HepG2 (cell line): Measurements from ENCODE around the gene AUTS2. TPM values are rescaled to one million over a fixed set of nuclear protein-coding genes. Genes with fewer than 3 reads are reported as not detected.

ENCODE experiments used
- ATAC-seq: fragments of 200-7000 bp; cut with Tn5 transposase; 3 replicates; pipeline ENCODE4 v1.9.1; 2020; ENCODE audit warnings: mild to moderate bottlenecking, moderate library complexity
- BruUV-seq: library from RNA; stranded (reverse); fragments of 400-500 nt; replicated peaks from 2 replicates; lab custom pipeline; 2021; lab: Mats Ljungman, UMichigan
- CTCF ChIA-PET: fragments of 300-600 bp; formaldehyde crosslinking; extraction: SDS; loops from one replicate; lab custom pipeline; 2021; ENCODE audit warnings: low total read pairs, inconsistent platforms, low intra/inter-chr PET ratio; lab: Yijun Ruan, JAX
- POLR2A ChIA-PET: fragments of 350-600 bp; sonication (Branson Sonifier 250); formaldehyde crosslinking; loops from one replicate; lab custom pipeline; 2020; ENCODE audit warnings: antibody characterized with exemption, inconsistent platforms; lab: Yijun Ruan, JAX
- DNase-seq: peaks from one replicate; pipeline ENCODE4 v3.0.0-alpha.2; 2015; ENCODE audit warnings: low spot score
- FAIRE-seq: peaks from 3 replicates; lab custom pipeline; 2011; peaks lifted over from hg19 to GRCh38; lab: Jason Lieb, UNC
- H2AFZ ChIP-seq: one replicate; pipeline ENCODE4 v1.6.1; 2011; ENCODE audit warnings: low read length, inconsistent platforms
- H3K27ac ChIP-seq: fragments of 300-600 bp; 3 replicates; pipeline ENCODE4 v1.8.0; 2011; ENCODE audit warnings: mixed run types, mild to moderate bottlenecking, mixed read lengths, low read length, inconsistent platforms; ENCODE audit not compliant: insufficient read depth; ENCODE audit errors: extremely low read length
- H3K27me3 ChIP-seq, 2 experiments: fragments of 200-600 bp in 1 of 2; 2 replicates in 1 of 2; 3 replicates in 1 of 2; pipeline versions ENCODE4 v1.6.0 to v1.8.0; 2011; ENCODE audit warnings: low read length in 2 of 2, mild to moderate bottlenecking in 2 of 2, moderate library complexity in 2 of 2, inconsistent platforms in 1 of 2; ENCODE audit not compliant: insufficient read depth in 2 of 2, control insufficient read depth in 1 of 2
- H3K36me3 ChIP-seq, 2 experiments: fragments of 200-600 bp in 1 of 2; replicated peaks in 1 of 2; 2 replicates in 1 of 2; 3 replicates in 1 of 2; pipeline versions ENCODE4 v1.5.1 to v1.8.0; 2011; ENCODE audit warnings: low read length in 2 of 2, inconsistent platforms in 1 of 2; ENCODE audit not compliant: insufficient read depth in 2 of 2, control insufficient read depth in 1 of 2
- H3K4me1 ChIP-seq: 2 replicates; pipeline ENCODE4 v1.5.1; 2012; ENCODE audit warnings: low read length, inconsistent platforms; ENCODE audit not compliant: insufficient read depth
- H3K4me2 ChIP-seq: 2 replicates; pipeline ENCODE4 v1.6.0; 2011; ENCODE audit warnings: low read depth, low read length, inconsistent platforms
- H3K4me3 ChIP-seq, 3 experiments: fragments of 200-600 bp in 1 of 3; sonication (generic), shearing (Covaris generic) in 1 of 3; replicated peaks in 1 of 3; 2 replicates each; pipeline ENCODE4 v1.5.1; 2011 to 2016; ENCODE audit warnings: low read length in 3 of 3, inconsistent platforms in 2 of 3, low read depth in 2 of 3, mild to moderate bottlenecking in 2 of 3, control low read depth in 1 of 3, mixed read lengths in 1 of 3; ENCODE audit not compliant: insufficient read depth in 1 of 3
- H3K79me2 ChIP-seq: one replicate; pipeline ENCODE4 v1.6.1; 2011; ENCODE audit warnings: low read length, inconsistent platforms; ENCODE audit not compliant: insufficient read depth
- H3K9ac ChIP-seq: 2 replicates; pipeline ENCODE4 v1.6.0; 2011; ENCODE audit warnings: mild to moderate bottlenecking, low read depth, low read length, inconsistent platforms; ENCODE audit not compliant: insufficient read depth
- H3K9me3 ChIP-seq: 2 replicates; pipeline ENCODE4 v1.5.1; 2012; ENCODE audit warnings: mild to moderate bottlenecking, low read length
- H4K20me1 ChIP-seq: 2 replicates; pipeline ENCODE4 v1.6.0; 2011; ENCODE audit warnings: inconsistent platforms, mild to moderate bottlenecking, low read length, moderate library complexity; ENCODE audit not compliant: insufficient read depth
- CENPBD1 ChIP-seq: sonication (generic); formaldehyde crosslinking; IDR thresholded peaks from 2 replicates; pipeline ENCODE4 v1.8.0; 2022; ENCODE audit warnings: missing genetic modification reagents, low read depth, mild to moderate bottlenecking, borderline replicate concordance
- EZH2 ChIP-seq: conservative IDR thresholded peaks from 2 replicates; pipeline ENCODE4 v1.6.1; 2012; ENCODE audit warnings: mild to moderate bottlenecking, low read depth, low read length, moderate library complexity
- GLMP ChIP-seq: sonication (generic); formaldehyde crosslinking; IDR thresholded peaks from 2 replicates; pipeline ENCODE4 v1.9.0; 2021; ENCODE audit warnings: missing genetic modification reagents, mild to moderate bottlenecking, borderline replicate concordance
- NCOA1 ChIP-seq: sonication (generic); formaldehyde crosslinking; IDR thresholded peaks from 2 replicates; pipeline ENCODE4 v1.9.0; 2021; ENCODE audit warnings: missing genetic modification reagents
- PHF5A ChIP-seq: IDR thresholded peaks from one replicate; pipeline ENCODE4 v1.6.1; 2018; ENCODE audit warnings: low read depth, missing genetic modification reagents; ENCODE audit not compliant: unreplicated experiment
- RNF2 ChIP-seq: fragments of 450-650 bp; conservative IDR thresholded peaks from 2 replicates; pipeline ENCODE4 v1.6.1; 2016; ENCODE audit warnings: low read depth
- SOX6 ChIP-seq, 2 experiments: fragments of 450-650 bp in 1 of 2; sonication (generic) in 1 of 2; formaldehyde crosslinking in 1 of 2; IDR thresholded peaks; 2 replicates each; pipeline versions ENCODE4 v1.4.0 to v1.6.1; 2017 to 2020; ENCODE audit warnings: antibody characterized with exemption in 1 of 2, mild to moderate bottlenecking in 1 of 2, missing genetic modification reagents in 1 of 2
- ZBTB21 ChIP-seq: sonication (generic); formaldehyde crosslinking; IDR thresholded peaks from 2 replicates; pipeline ENCODE4 v1.4.0; 2020; ENCODE audit warnings: missing genetic modification reagents
- ZNF281 ChIP-seq: sonication (generic); formaldehyde crosslinking; IDR thresholded peaks from 2 replicates; pipeline ENCODE4 v1.4.0; 2020; ENCODE audit warnings: missing genetic modification reagents, borderline replicate concordance
- ZNF407 ChIP-seq: sonication (generic); formaldehyde crosslinking; IDR thresholded peaks from one replicate; pipeline ENCODE4 v1.5.1; 2020; ENCODE audit warnings: mild to moderate bottlenecking, missing genetic modification reagents; ENCODE audit errors: not compliant biosample characterization
- ZNF432 ChIP-seq: sonication (generic); formaldehyde crosslinking; IDR thresholded peaks from 2 replicates; pipeline ENCODE4 v1.5.0; 2020; ENCODE audit warnings: missing genetic modification reagents, mild to moderate bottlenecking, borderline replicate concordance
- ZNF616 ChIP-seq: sonication (generic); formaldehyde crosslinking; IDR thresholded peaks from 2 replicates; pipeline ENCODE4 v1.5.0; 2020; ENCODE audit warnings: low read depth, mild to moderate bottlenecking, missing genetic modification reagents
- in situ Hi-C: cut with HindIII; loops from 2 replicates; pipeline ENCODE4 v1.10.0; 2017; ENCODE audit warnings: low pct_unique_long_range_greater_than_20kb; ENCODE audit not compliant: extremely low pct_ligation_motif_present
- intact Hi-C: fragments of 100-400 bp; cut with micrococcal nuclease; formaldehyde crosslinking; loops from one replicate; pipeline ENCODE4 v1.10.0; 2022; ENCODE audit not compliant: unreplicated experiment
- polyA plus RNA-seq, 8 experiments: library from polyadenylated mRNA; depleted of rRNA in 3 of 8; stranded (reverse) in 7 of 8; unstranded in 1 of 8; fragments of >200 nt; fragmentation: Illumina TruSeq in 4 of 8; extraction: Trizol in 4 of 8; gene quantifications; 2 replicates each; pipeline versions ENCODE4 v1.2.1 to v1.2.3, GENCODE V29; 2011 to 2016; ENCODE audit warnings: low read depth in 4 of 8, missing spikeins in 1 of 8, mixed read lengths in 1 of 8; ENCODE audit not compliant: insufficient read depth in 1 of 8
- total RNA-seq, 5 experiments: library from RNA; depleted of rRNA; stranded (reverse); fragments of >200 nt; fragmentation: Illumina TruSeq; extraction: Trizol; gene quantifications; 2 replicates each; pipeline ENCODE4 v1.2.3, GENCODE V29; 2016; ENCODE audit warnings: low read depth in 1 of 5

AUTS2 gene
- total and polyA plus RNA-seq, 2 of the 13 experiments (the other 11 are each of a cell fraction or from before 2014, with no cell fraction given): 0.38 TPM; not detected in 1

GRCh38 chr7:69676247-69676646, 78.0 kb downstream of the AUTS2 start:
- no TSS peak for BruUV-seq
- in situ Hi-C loops: no loop called here
- H3K9ac ChIP-seq: no peak overlapping the region
- ChIA-PET POLR2A (no interaction called here), CTCF (no interaction called here)
- H3K79me2 ChIP-seq: no peaks in the 10 kb centered on the region
- H3K36me3 ChIP-seq: no peaks in the 10 kb centered on the region
- no peaks in the 10 kb centered on the region for H4K20me1 ChIP-seq
- no peak for FAIRE-seq
- H3K27me3 ChIP-seq: no peaks in the 10 kb centered on the region
- no peaks in the 10 kb centered on the region for H3K9me3 ChIP-seq
- ATAC-seq: no peak
- no peak for DNase-seq
- H3K27ac ChIP-seq: no peak overlapping the region
- H3K4me1 ChIP-seq: no peaks in the 10 kb centered on the region
- H2AFZ ChIP-seq: no peak overlapping the region
- intact Hi-C loops: no loop called here
- no peak overlapping the region for H3K4me3 ChIP-seq
- no peak overlapping the region for H3K4me2 ChIP-seq
- TF ChIP-seq ZNF432 (CRISPR knock-in tag) (no peak), EZH2 (no peak), CENPBD1 (CRISPR knock-in tag) (no peak), RNF2 (no peak), SOX6 (IDR thresholded peaks at IDR 0.05) (no peak), SOX6 (CRISPR knock-in tag; IDR thresholded peaks at IDR 0.05) (no peak), ZNF616 (CRISPR knock-in tag) (no peak), ZNF407 (CRISPR knock-in tag) (no peak), PHF5A (CRISPR knock-in tag) (no peak), NCOA1 (CRISPR knock-in tag) (no peak), GLMP (CRISPR knock-in tag) (no peak), ZNF281 (CRISPR knock-in tag) (no peak), ZBTB21 (CRISPR knock-in tag) (no peak)
